Measurements from ENCODE around the gene COL3A1.

- TF ChIP-seq EZH2 (IDR thresholded peaks at IDR 0.05; ENCODE audit: low read depth) (no peak), CTCF (conservative IDR thresholded peaks at IDR 0.05) (no peak)
These were observed 27.9 kb downstream of the COL3A1 start for GRCh38 chr2:189002079-189002478.
